GM23338 (cell line): ENCODE data around the gene SLC9C1. TPM values are rescaled to one million over a fixed set of nuclear protein-coding genes. Genes with fewer than 3 reads are reported as not detected.

Experiments used
- ATAC-seq: fragments of 200-7000 bp; cut with Tn5 transposase; 3 replicates; pipeline ENCODE4 v1.9.1; 2020
- DNase-seq: peaks from one replicate; pipeline ENCODE4 v3.0.0-alpha.2; 2015; ENCODE audit warnings: low spot score
- H2AFZ ChIP-seq: fragments of 200-600 bp; sonication (generic); 2 replicates; pipeline ENCODE4 v1.8.0; 2016; ENCODE audit warnings: antibody characterized with exemption, mild to moderate bottlenecking, moderate library complexity
- H3F3A ChIP-seq: fragments of 200-600 bp; sonication (generic); replicated peaks from 2 replicates; pipeline ENCODE4 v1.8.0; 2017; ENCODE audit warnings: antibody characterized with exemption, mixed run types, low read depth
- H3K27ac ChIP-seq: fragments of 200-600 bp; sonication (generic); 2 replicates; pipeline ENCODE4 v1.6.1; 2016; ENCODE audit warnings: low read depth
- H3K27me3 ChIP-seq: fragments of 200-600 bp; sonication (generic); 2 replicates; pipeline ENCODE4 v1.8.0; 2016; ENCODE audit warnings: mild to moderate bottlenecking, mixed run types, moderate library complexity; ENCODE audit not compliant: insufficient read depth
- H3K36me3 ChIP-seq: fragments of 200-600 bp; sonication (generic); 2 replicates; pipeline ENCODE4 v1.8.0; 2016; ENCODE audit warnings: mild to moderate bottlenecking; ENCODE audit not compliant: insufficient read depth
- H3K4me1 ChIP-seq: fragments of 200-600 bp; sonication (generic); 2 replicates; pipeline ENCODE4 v1.8.0; 2016; ENCODE audit warnings: mild to moderate bottlenecking, moderate library complexity; ENCODE audit not compliant: insufficient read depth
- H3K4me2 ChIP-seq: fragments of 200-600 bp; sonication (generic); 2 replicates; pipeline ENCODE4 v1.7.1; 2017; ENCODE audit warnings: mixed run types
- H3K4me3 ChIP-seq: fragments of 200-600 bp; sonication (generic); 2 replicates; pipeline ENCODE4 v1.6.1; 2016; ENCODE audit warnings: mixed run types
- H3K79me2 ChIP-seq: fragments of 200-600 bp; sonication (generic); replicated peaks from 2 replicates; pipeline ENCODE4 v1.8.0; 2017; ENCODE audit warnings: mild to moderate bottlenecking; ENCODE audit not compliant: insufficient read depth
- H3K9me2 ChIP-seq: fragments of 200-600 bp; sonication (generic); 2 replicates; pipeline ENCODE4 v1.8.0; 2017; ENCODE audit not compliant: insufficient read depth
- H4K20me1 ChIP-seq: fragments of 200-600 bp; sonication (generic); replicated peaks from 2 replicates; pipeline ENCODE4 v1.8.0; 2017; ENCODE audit warnings: mild to moderate bottlenecking; ENCODE audit not compliant: insufficient read depth
- H3K27ac Mint-ChIP-seq: 2 replicates; pipeline ENCODE4 v1.8.0; 2020; ENCODE audit warnings: inconsistent platforms, mild to moderate bottlenecking, moderate library complexity, mixed read lengths
- H3K27me3 Mint-ChIP-seq: 3 replicates; pipeline ENCODE4 v1.8.0; 2022; ENCODE audit warnings: low read depth, mild to moderate bottlenecking, moderate library complexity, mixed read lengths, inconsistent platforms; ENCODE audit not compliant: insufficient read depth, poor library complexity
- H3K36me3 Mint-ChIP-seq: 3 replicates; pipeline ENCODE4 v1.8.0; 2021; ENCODE audit warnings: low read depth, mild to moderate bottlenecking, inconsistent platforms, moderate library complexity, mixed read lengths
- H3K4me1 Mint-ChIP-seq: 3 replicates; pipeline ENCODE4 v1.8.0; 2020; ENCODE audit warnings: mild to moderate bottlenecking, inconsistent platforms, mixed read lengths
- H3K4me3 Mint-ChIP-seq: 3 replicates; pipeline ENCODE4 v1.8.0; 2021; ENCODE audit warnings: moderate library complexity, mild to moderate bottlenecking, inconsistent platforms, mixed read lengths
- H3K9me3 Mint-ChIP-seq: 3 replicates; pipeline ENCODE4 v1.8.0; 2020; ENCODE audit warnings: moderate library complexity, mild to moderate bottlenecking, inconsistent platforms, mixed read lengths
- CREB1 ChIP-seq: fragments of 250-450 bp; sonication (Bioruptor Pico); IDR thresholded peaks from 2 replicates; pipeline ENCODE4 v1.5.0; 2020; ENCODE audit warnings: low read depth, mild to moderate bottlenecking, moderate library complexity
- CTCF ChIP-seq, 2 experiments: fragments of 200-600 bp in 1 of 2; sonication (generic) in 1 of 2; conservative IDR thresholded peaks; 2 replicates each; pipeline versions ENCODE4 v1.5.1 to v1.6.1; 2016 to 2017; ENCODE audit warnings: antibody characterized with exemption in 2 of 2, low read depth in 2 of 2, mild to moderate bottlenecking in 2 of 2, moderate library complexity in 1 of 2
- ETS1 ChIP-seq: IDR thresholded peaks from 2 replicates; pipeline ENCODE4 v1.6.1; 2016; ENCODE audit warnings: antibody characterized with exemption
- EZH2phosphoT487 ChIP-seq: fragments of 200-600 bp; sonication (generic); IDR thresholded peaks from one replicate; pipeline ENCODE4 v1.8.1; 2018; ENCODE audit warnings: antibody characterized with exemption; ENCODE audit not compliant: unreplicated experiment
- JUNB ChIP-seq: IDR thresholded peaks from one replicate; pipeline ENCODE4 v1.6.1; 2016; ENCODE audit warnings: antibody characterized with exemption; ENCODE audit not compliant: unreplicated experiment
- NANOG ChIP-seq: IDR thresholded peaks from 2 replicates; pipeline ENCODE4 v1.6.1; 2016; ENCODE audit warnings: antibody characterized with exemption, borderline replicate concordance
- POLR2AphosphoS5 ChIP-seq: IDR thresholded peaks from 2 replicates; pipeline ENCODE4 v1.6.1; 2016; ENCODE audit warnings: antibody characterized with exemption, low read depth
- STAT1 ChIP-seq: IDR thresholded peaks from one replicate; pipeline ENCODE4 v1.6.1; 2016; ENCODE audit warnings: antibody characterized with exemption; ENCODE audit not compliant: unreplicated experiment
- ZNF114 ChIP-seq: fragments of 250-450 bp; sonication (Bioruptor Pico); IDR thresholded peaks from 2 replicates; pipeline ENCODE4 v1.5.0; 2020; ENCODE audit warnings: mild to moderate bottlenecking, moderate library complexity
- ZNF331 ChIP-seq: fragments of 250-450 bp; sonication (Bioruptor Pico); IDR thresholded peaks from 2 replicates; pipeline ENCODE4 v1.5.0; 2020; ENCODE audit warnings: low read depth, mild to moderate bottlenecking, moderate library complexity
- polyA plus RNA-seq: library from polyadenylated mRNA; unstranded; fragments of >200 nt; fragmentation: Nextera tagmentation; extraction: Ambion mirVana; gene quantifications from 2 replicates; pipeline ENCODE4 v1.2.1, GENCODE V29; 2016
- total RNA-seq: library from RNA; depleted of rRNA; stranded (reverse); fragments of >200 nt; shearing (Covaris generic); gene quantifications from 2 replicates; pipeline ENCODE4 v1.2.3, GENCODE V29; 2014
- TF ChIP-seq, protein P1 (sequence below): fragments of 250-450 bp; sonication (Bioruptor Pico); IDR thresholded peaks from 2 replicates; pipeline ENCODE4 v1.5.0; 2020; ENCODE audit warnings: mild to moderate bottlenecking, moderate library complexity

The SLC9C1 gene
- total and polyA plus RNA-seq, 2 experiments from 2014 or later, result 0.97 to 1.8 TPM

DNA sequence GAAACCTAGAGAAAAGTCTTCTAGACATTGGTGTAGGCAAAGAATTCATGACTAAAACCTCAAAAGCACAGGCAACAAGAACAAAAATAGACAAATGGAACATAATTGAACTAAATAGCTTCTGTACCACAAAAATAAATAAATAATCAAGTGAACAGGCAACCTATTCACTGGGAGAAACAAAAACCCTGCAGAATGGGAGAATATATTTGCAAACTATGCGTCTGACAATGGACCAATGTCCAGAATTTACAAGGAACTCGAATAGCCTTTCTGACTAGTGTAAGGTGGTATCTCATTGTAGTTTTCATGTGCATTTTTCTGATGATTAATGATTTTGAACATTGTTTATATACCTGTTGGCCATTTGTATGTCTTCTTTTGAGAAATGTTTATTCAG lies 124.0 kb downstream of the SLC9C1 start:
- Histone ChIP-seq H3K4me2 (no peak overlapping the region), H3K79me2 (no peaks in the 10 kb centered on the region), H2AFZ (no peak overlapping the region), H3K4me3 (no peak overlapping the region), H3K27ac (no peak overlapping the region), H4K20me1 (no peaks in the 10 kb centered on the region), H3K36me3 (0 out of 2 replicates have a peak, but pooled peaks cover 4% of the 10 kb centered on the region), H3K9me2 (peaks cover 5% of the 10 kb centered on the region; the same call in 1 of the 2 replicates), H3K4me1 (no peaks in the 10 kb centered on the region), H3K27me3 (no peaks in the 10 kb centered on the region), H3F3A (no peaks in the 10 kb centered on the region)
- Mint-ChIP-seq H3K4me1 (peaks cover 4% of the 10 kb centered on the region; the same call in 2 of the 3 replicates), H3K27me3 (peaks cover 8% of the 10 kb centered on the region), H3K9me3 (peaks cover 14% of the 10 kb centered on the region), H3K36me3 (peaks cover 12% of the 10 kb centered on the region), H3K4me3 (no peak overlapping the region), H3K27ac (no peak overlapping the region)
- DNase-seq, result no peak
- TF ChIP-seq STAT1, result no peak
- TF ChIP-seq CREB1 (CRISPR knock-in tag), result no peak
- no peak for TF ChIP-seq JUNB
- no peak for TF ChIP-seq CTCF (conservative IDR thresholded peaks at IDR 0.05; ENCODE audit: low read depth in 2 of 2)
- no peak for ATAC-seq

GRCh38 chr3:112167758-112168157 lies 126.3 kb downstream of the SLC9C1 start:
- TF ChIP-seq ETS1 (no peak), STAT1 (no peak), NANOG (no peak), ZNF331 (CRISPR knock-in tag) (no peak), EZH2phosphoT487 (no peak), CREB1 (CRISPR knock-in tag) (no peak), POLR2AphosphoS5 (no peak), ZNF114 (CRISPR knock-in tag) (no peak)
- TF ChIP-seq, protein P1, sequence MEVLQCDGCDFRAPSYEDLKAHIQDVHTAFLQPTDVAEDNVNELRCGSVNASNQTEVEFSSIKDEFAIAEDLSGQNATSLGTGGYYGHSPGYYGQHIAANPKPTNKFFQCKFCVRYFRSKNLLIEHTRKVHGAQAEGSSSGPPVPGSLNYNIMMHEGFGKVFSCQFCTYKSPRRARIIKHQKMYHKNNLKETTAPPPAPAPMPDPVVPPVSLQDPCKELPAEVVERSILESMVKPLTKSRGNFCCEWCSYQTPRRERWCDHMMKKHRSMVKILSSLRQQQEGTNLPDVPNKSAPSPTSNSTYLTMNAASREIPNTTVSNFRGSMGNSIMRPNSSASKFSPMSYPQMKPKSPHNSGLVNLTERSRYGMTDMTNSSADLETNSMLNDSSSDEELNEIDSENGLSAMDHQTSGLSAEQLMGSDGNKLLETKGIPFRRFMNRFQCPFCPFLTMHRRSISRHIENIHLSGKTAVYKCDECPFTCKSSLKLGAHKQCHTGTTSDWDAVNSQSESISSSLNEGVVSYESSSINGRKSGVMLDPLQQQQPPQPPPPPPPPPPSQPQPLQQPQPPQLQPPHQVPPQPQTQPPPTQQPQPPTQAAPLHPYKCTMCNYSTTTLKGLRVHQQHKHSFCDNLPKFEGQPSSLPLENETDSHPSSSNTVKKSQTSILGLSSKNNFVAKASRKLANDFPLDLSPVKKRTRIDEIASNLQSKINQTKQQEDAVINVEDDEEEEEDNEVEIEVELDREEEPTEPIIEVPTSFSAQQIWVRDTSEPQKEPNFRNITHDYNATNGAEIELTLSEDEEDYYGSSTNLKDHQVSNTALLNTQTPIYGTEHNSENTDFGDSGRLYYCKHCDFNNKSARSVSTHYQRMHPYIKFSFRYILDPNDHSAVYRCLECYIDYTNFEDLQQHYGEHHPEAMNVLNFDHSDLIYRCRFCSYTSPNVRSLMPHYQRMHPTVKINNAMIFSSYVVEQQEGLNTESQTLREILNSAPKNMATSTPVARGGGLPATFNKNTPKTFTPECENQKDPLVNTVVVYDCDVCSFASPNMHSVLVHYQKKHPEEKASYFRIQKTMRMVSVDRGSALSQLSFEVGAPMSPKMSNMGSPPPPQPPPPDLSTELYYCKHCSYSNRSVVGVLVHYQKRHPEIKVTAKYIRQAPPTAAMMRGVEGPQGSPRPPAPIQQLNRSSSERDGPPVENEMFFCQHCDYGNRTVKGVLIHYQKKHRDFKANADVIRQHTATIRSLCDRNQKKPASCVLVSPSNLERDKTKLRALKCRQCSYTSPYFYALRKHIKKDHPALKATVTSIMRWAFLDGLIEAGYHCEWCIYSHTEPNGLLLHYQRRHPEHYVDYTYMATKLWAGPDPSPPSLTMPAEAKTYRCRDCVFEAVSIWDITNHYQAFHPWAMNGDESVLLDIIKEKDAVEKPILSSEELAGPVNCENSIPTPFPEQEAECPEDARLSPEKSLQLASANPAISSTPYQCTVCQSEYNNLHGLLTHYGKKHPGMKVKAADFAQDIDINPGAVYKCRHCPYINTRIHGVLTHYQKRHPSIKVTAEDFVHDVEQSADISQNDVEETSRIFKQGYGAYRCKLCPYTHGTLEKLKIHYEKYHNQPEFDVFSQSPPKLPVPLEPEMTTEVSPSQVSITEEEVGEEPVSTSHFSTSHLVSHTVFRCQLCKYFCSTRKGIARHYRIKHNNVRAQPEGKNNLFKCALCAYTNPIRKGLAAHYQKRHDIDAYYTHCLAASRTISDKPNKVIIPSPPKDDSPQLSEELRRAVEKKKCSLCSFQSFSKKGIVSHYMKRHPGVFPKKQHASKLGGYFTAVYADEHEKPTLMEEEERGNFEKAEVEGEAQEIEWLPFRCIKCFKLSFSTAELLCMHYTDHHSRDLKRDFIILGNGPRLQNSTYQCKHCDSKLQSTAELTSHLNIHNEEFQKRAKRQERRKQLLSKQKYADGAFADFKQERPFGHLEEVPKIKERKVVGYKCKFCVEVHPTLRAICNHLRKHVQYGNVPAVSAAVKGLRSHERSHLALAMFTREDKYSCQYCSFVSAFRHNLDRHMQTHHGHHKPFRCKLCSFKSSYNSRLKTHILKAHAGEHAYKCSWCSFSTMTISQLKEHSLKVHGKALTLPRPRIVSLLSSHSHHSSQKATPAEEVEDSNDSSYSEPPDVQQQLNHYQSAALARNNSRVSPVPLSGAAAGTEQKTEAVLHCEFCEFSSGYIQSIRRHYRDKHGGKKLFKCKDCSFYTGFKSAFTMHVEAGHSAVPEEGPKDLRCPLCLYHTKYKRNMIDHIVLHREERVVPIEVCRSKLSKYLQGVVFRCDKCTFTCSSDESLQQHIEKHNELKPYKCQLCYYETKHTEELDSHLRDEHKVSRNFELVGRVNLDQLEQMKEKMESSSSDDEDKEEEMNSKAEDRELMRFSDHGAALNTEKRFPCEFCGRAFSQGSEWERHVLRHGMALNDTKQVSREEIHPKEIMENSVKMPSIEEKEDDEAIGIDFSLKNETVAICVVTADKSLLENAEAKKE (CRISPR knock-in tag), result no peak

More at GRCh38 chr3:112167758-112168157, 126.3 kb downstream of the SLC9C1 start:
- Mint-ChIP-seq H3K4me1 (peaks cover 4% of the 10 kb centered on the region; the same call in 2 of the 3 replicates), H3K36me3 (peaks cover 18% of the 10 kb centered on the region), H3K27ac (no peak overlapping the region), H3K27me3 (peaks cover 5% of the 10 kb centered on the region), H3K9me3 (peaks cover 23% of the 10 kb centered on the region), H3K4me3 (no peak overlapping the region)
- Histone ChIP-seq H3K9me2 (no peaks in the 10 kb centered on the region), H3K36me3 (0 out of 2 replicates have a peak, but pooled peaks cover 4% of the 10 kb centered on the region), H2AFZ (no peak overlapping the region), H3F3A (no peaks in the 10 kb centered on the region), H3K4me1 (no peaks in the 10 kb centered on the region), H3K27ac (no peak overlapping the region), H3K4me3 (no peak overlapping the region), H4K20me1 (no peaks in the 10 kb centered on the region), H3K27me3 (no peaks in the 10 kb centered on the region), H3K4me2 (no peak overlapping the region), H3K79me2 (no peaks in the 10 kb centered on the region)
- no peak for DNase-seq
- ATAC-seq, result no peak
